NT2/D1 (cell line): ENCODE data around the gene LEMD3.

Experiments
- SUZ12 ChIP-seq: IDR thresholded peaks from 2 replicates; pipeline ENCODE4 v1.6.1; 2011; ENCODE audit not compliant: insufficient read length, insufficient read depth; ENCODE audit errors: extremely low read depth
- ZNF274 ChIP-seq: IDR thresholded peaks from 2 replicates; pipeline ENCODE4 v1.6.1; 2011; ENCODE audit warnings: mild to moderate bottlenecking, low read depth, low read length

DNA sequence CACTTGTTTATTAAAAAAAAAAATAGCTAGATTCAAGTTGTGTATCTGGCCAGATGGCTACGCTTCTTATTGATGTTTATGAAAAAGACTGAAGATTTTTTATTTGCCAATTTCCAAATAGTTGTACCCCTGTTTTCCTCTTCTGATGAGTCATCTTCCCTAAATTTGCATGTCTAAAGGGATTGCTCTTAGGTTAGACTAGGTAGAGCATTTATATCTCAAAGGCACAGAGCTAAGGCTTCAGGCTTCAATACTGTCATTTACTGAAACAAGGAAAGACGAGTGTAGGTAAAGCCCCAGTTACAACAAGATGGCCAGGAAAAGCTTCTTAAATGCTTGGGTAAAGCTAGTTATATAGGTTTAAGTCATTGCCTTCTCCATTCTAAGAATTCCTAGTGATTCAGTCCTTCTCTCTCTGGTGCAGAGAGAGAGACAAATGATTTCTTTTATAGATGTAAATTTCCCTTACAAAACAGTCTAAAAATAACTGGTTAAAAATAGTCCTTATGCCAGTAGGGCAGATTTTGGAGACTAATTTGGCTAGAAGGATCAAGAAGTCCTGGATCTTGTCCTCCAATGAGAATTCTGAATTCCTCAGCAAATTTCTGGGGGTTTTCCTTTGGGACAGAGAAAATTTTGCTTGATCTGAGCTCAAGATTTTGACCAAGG lies 26.1 kb downstream of the LEMD3 start:
- TF ChIP-seq ZNF274 (no peak), SUZ12 (no peak)
